H9 (cell line): ENCODE data around the gene BTNL3. TPM values are rescaled to one million over a fixed set of nuclear protein-coding genes. Genes with fewer than 3 reads are reported as not detected.
A peak's percentile ranks its signal among the peaks of the same experiment; 100 is the strongest.

ENCODE experiments used
- DNase-seq: peaks from one replicate; pipeline ENCODE4 v3.0.0-alpha.2; 2017
- H2AFZ ChIP-seq: one replicate; pipeline ENCODE4 v1.6.1; 2013; ENCODE audit warnings: mild to moderate bottlenecking, low read length, control low read depth, moderate library complexity
- H2AK5ac ChIP-seq: 2 replicates; pipeline ENCODE4 v1.6.1; 2013; ENCODE audit warnings: low read length, control low read depth, mixed read lengths; ENCODE audit not compliant: insufficient read length
- H2BK120ac ChIP-seq: one replicate; pipeline ENCODE4 v1.6.1; 2013; ENCODE audit warnings: low read depth, mild to moderate bottlenecking, low read length, control low read depth, inconsistent platforms; ENCODE audit not compliant: poor library complexity, severe bottlenecking
- H2BK12ac ChIP-seq: 2 replicates; pipeline ENCODE4 v1.6.1; 2013; ENCODE audit warnings: low read length, control low read depth, mixed read lengths, low read depth; ENCODE audit not compliant: insufficient read length
- H2BK15ac ChIP-seq: 2 replicates; pipeline ENCODE4 v1.6.1; 2013; ENCODE audit warnings: low read depth, low read length, control low read depth
- H2BK20ac ChIP-seq: one replicate; pipeline ENCODE4 v1.6.1; 2013; ENCODE audit warnings: low read depth, mild to moderate bottlenecking, low read length, control low read depth, inconsistent platforms; ENCODE audit not compliant: poor library complexity, severe bottlenecking
- H2BK5ac ChIP-seq: 2 replicates; pipeline ENCODE4 v1.6.1; 2013; ENCODE audit warnings: low read length, control low read depth, mixed read lengths; ENCODE audit not compliant: insufficient read length
- H3K14ac ChIP-seq: 2 replicates; pipeline ENCODE4 v1.6.1; 2013; ENCODE audit warnings: low read length, control low read depth; ENCODE audit not compliant: insufficient read depth
- H3K18ac ChIP-seq: 2 replicates; pipeline ENCODE4 v1.6.1; 2013; ENCODE audit warnings: low read depth, mild to moderate bottlenecking, mixed read lengths, low read length, control low read depth; ENCODE audit not compliant: insufficient read length
- H3K23ac ChIP-seq: 2 replicates; pipeline ENCODE4 v1.6.1; 2013; ENCODE audit warnings: low read length, control low read depth, mixed read lengths, low read depth; ENCODE audit not compliant: insufficient read length
- H3K23me2 ChIP-seq: 2 replicates; pipeline ENCODE4 v1.6.1; 2013; ENCODE audit warnings: low read depth, mild to moderate bottlenecking, mixed read lengths, low read length, control low read depth; ENCODE audit not compliant: insufficient read length, poor library complexity, severe bottlenecking
- H3K27ac ChIP-seq: 2 replicates; pipeline ENCODE4 v1.5.1; 2013; ENCODE audit warnings: low read length, control low read depth, mixed read lengths, low read depth; ENCODE audit not compliant: insufficient read length
- H3K27me3 ChIP-seq: 2 replicates; pipeline ENCODE4 v1.6.1; 2013; ENCODE audit warnings: low read length, control low read depth, inconsistent platforms; ENCODE audit not compliant: insufficient read depth
- H3K4ac ChIP-seq: 2 replicates; pipeline ENCODE4 v1.6.1; 2013; ENCODE audit warnings: low read depth, mild to moderate bottlenecking, control low read depth, inconsistent platforms, low read length, moderate library complexity
- H3K4me1 ChIP-seq: 2 replicates; pipeline ENCODE4 v1.6.1; 2013; ENCODE audit warnings: low read length, control low read depth, inconsistent platforms; ENCODE audit not compliant: insufficient read depth
- H3K4me2 ChIP-seq: 2 replicates; pipeline ENCODE4 v1.6.1; 2013; ENCODE audit warnings: low read length, control low read depth, mixed read lengths; ENCODE audit not compliant: insufficient read length, insufficient read depth
- H3K56ac ChIP-seq: 2 replicates; pipeline ENCODE4 v1.6.1; 2013; ENCODE audit warnings: low read depth, mild to moderate bottlenecking, mixed read lengths, low read length, control low read depth; ENCODE audit not compliant: insufficient read length
- H3K79me1 ChIP-seq: 2 replicates; pipeline ENCODE4 v1.6.1; 2013; ENCODE audit warnings: low read depth, mild to moderate bottlenecking, moderate library complexity, low read length, control low read depth, inconsistent platforms; ENCODE audit not compliant: insufficient read depth, poor library complexity, severe bottlenecking
- H3K79me2 ChIP-seq: 2 replicates; pipeline ENCODE4 v1.6.1; 2013; ENCODE audit warnings: low read length, control low read depth, inconsistent platforms; ENCODE audit not compliant: insufficient read depth
- H3K9ac ChIP-seq: 2 replicates; pipeline ENCODE4 v1.6.1; 2013; ENCODE audit warnings: low read length, control low read depth, mixed read lengths; ENCODE audit not compliant: insufficient read length; ENCODE audit errors: extremely low read depth
- H3K9me3 ChIP-seq: one replicate; pipeline ENCODE4 v1.6.1; 2013; ENCODE audit warnings: low read depth, low read length, inconsistent platforms; ENCODE audit not compliant: control insufficient read depth
- H3T11ph ChIP-seq: one replicate; pipeline ENCODE4 v1.6.1; 2013; ENCODE audit warnings: mild to moderate bottlenecking, low read length, control low read depth, inconsistent platforms
- H4K20me1 ChIP-seq: one replicate; pipeline ENCODE4 v1.6.1; 2013; ENCODE audit not compliant: control insufficient read depth, insufficient read length, insufficient read depth
- H4K5ac ChIP-seq: 2 replicates; pipeline ENCODE4 v1.6.1; 2013; ENCODE audit warnings: low read depth, mild to moderate bottlenecking, mixed read lengths, low read length, control low read depth; ENCODE audit not compliant: insufficient read length
- H4K8ac ChIP-seq: replicated peaks from 2 replicates; pipeline ENCODE4 v1.6.1; 2013; ENCODE audit warnings: low read length, control low read depth, mixed read lengths, low read depth; ENCODE audit not compliant: insufficient read length
- H4K91ac ChIP-seq: 2 replicates; pipeline ENCODE4 v1.6.1; 2013; ENCODE audit warnings: low read depth, mild to moderate bottlenecking, moderate library complexity, mixed read lengths, low read length, control low read depth; ENCODE audit not compliant: insufficient read length
- H3K27ac Mint-ChIP-seq, 3 experiments: 2 replicates in 2 of 3; 3 replicates in 1 of 3; pipeline ENCODE4 v1.8.0; 2020 to 2021; ENCODE audit warnings: mixed read lengths in 3 of 3, mild to moderate bottlenecking in 1 of 3, moderate library complexity in 1 of 3
- H3K27me3 Mint-ChIP-seq: 2 replicates; pipeline ENCODE4 v1.8.0; 2021; ENCODE audit warnings: low read depth, mild to moderate bottlenecking, moderate library complexity, mixed read lengths
- H3K36me3 Mint-ChIP-seq, 3 experiments: 2 replicates in 2 of 3; 3 replicates in 1 of 3; pipeline ENCODE4 v1.8.0; 2020 to 2021; ENCODE audit warnings: low read depth in 3 of 3, mixed read lengths in 3 of 3; ENCODE audit not compliant: insufficient read depth in 1 of 3
- H3K4me1 Mint-ChIP-seq, 2 experiments: 2 replicates each; pipeline ENCODE4 v1.8.0; 2020; ENCODE audit warnings: mixed read lengths in 2 of 2
- H3K4me3 Mint-ChIP-seq, 2 experiments: 2 replicates in 1 of 2; 3 replicates in 1 of 2; pipeline ENCODE4 v1.8.0; 2020 to 2021; ENCODE audit warnings: mild to moderate bottlenecking in 2 of 2, mixed read lengths in 2 of 2, moderate library complexity in 1 of 2
- H3K9me3 Mint-ChIP-seq, 2 experiments: 2 replicates in 1 of 2; 3 replicates in 1 of 2; pipeline ENCODE4 v1.8.0; 2020; ENCODE audit warnings: mild to moderate bottlenecking in 2 of 2, mixed read lengths in 2 of 2, moderate library complexity in 1 of 2
- WGBS: extraction: QIAGEN DNeasy Blood & Tissue Kit; methylation state at CpG from one replicate; pipeline ENCODE4 v1.1.7; 2013; ENCODE audit warnings: missing lambda C conversion rate, low lambda C conversion rate, mixed read lengths; ENCODE audit not compliant: insufficient read length; ENCODE audit errors: extremely low coverage; 5-methylcytosine and 5-hydroxymethylcytosine counted together
- total RNA-seq: library from RNA; stranded (reverse); gene quantifications from 2 replicates; pipeline ENCODE4 v1.2.1, GENCODE V29; 2021
- TF ChIP-seq, protein P1 (sequence below): fragments of 200-600 bp; sonication (generic); conservative IDR thresholded peaks from 3 replicates; pipeline ENCODE4 v1.8.0; 2021; ENCODE audit warnings: antibody characterized with exemption, mild to moderate bottlenecking

Gene BTNL3
- total RNA-seq, 1 experiment from 2014 or later = not detected

DNA sequence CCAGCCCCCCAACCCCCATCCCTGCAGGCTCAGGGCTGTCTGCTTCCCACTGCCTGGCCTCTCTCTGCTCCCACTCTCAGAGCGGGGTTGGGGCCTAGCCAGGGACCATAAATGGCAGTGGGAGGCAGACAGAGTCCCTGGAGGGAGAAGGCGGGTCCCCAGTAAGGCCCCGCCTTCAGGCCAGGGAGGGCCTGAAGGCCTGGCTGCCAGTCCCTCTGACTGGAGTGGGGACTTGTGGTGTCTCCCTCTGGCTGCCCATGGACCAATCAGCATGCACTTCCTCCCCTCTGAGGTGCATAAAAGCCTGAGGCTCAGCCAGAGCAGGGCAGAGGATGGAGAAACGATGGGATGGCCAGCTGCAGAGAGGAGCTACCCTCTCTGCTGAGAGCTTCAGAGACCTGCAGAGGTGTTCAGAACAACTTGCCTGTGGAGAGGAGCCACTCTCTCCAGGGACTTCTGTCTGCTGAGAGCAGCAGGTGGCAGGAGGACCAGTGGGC is 48.8 kb downstream of the BTNL3 start:
- Histone ChIP-seq H2AK5ac (no peak overlapping the region), H2BK15ac (no peak overlapping the region), H4K91ac (no peak overlapping the region), H3T11ph (no peak overlapping the region), H3K4me1 (no peaks in the 10 kb centered on the region), H3K56ac (no peak overlapping the region), H3K23me2 (no peaks in the 10 kb centered on the region), H2BK120ac (no peak overlapping the region), H2BK12ac (no peak overlapping the region), H3K27ac (no peak overlapping the region), H3K4ac (no peak overlapping the region), H4K20me1 (no peaks in the 10 kb centered on the region), H3K18ac (no peak overlapping the region), H4K8ac (no peak overlapping the region), H2BK20ac (no peak overlapping the region), H3K14ac (no peak overlapping the region), H3K79me1 (no peaks in the 10 kb centered on the region), H3K23ac (no peak overlapping the region), H3K79me2 (no peaks in the 10 kb centered on the region), H3K27me3 (no peaks in the 10 kb centered on the region), H3K9ac (no peak overlapping the region), H2AFZ (no peak overlapping the region), H4K5ac (no peak overlapping the region), H3K9me3 (no peaks in the 10 kb centered on the region), H2BK5ac (no peak overlapping the region), H3K4me2 (no peak overlapping the region)
- DNase-seq = peak; percentile 82
- no peak overlapping the region for H3K27ac Mint-ChIP-seq
- WGBS = no CpG with 5 or more reads among the region's 4 CpGs
- peaks cover 4 to 5% of the 10 kb centered on the region in 2 experiments; a peak in 3 of 5 replicates for H3K9me3 Mint-ChIP-seq
- H3K4me3 Mint-ChIP-seq = no peak overlapping the region
- TF ChIP-seq, protein P1, sequence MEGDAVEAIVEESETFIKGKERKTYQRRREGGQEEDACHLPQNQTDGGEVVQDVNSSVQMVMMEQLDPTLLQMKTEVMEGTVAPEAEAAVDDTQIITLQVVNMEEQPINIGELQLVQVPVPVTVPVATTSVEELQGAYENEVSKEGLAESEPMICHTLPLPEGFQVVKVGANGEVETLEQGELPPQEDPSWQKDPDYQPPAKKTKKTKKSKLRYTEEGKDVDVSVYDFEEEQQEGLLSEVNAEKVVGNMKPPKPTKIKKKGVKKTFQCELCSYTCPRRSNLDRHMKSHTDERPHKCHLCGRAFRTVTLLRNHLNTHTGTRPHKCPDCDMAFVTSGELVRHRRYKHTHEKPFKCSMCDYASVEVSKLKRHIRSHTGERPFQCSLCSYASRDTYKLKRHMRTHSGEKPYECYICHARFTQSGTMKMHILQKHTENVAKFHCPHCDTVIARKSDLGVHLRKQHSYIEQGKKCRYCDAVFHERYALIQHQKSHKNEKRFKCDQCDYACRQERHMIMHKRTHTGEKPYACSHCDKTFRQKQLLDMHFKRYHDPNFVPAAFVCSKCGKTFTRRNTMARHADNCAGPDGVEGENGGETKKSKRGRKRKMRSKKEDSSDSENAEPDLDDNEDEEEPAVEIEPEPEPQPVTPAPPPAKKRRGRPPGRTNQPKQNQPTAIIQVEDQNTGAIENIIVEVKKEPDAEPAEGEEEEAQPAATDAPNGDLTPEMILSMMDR = no peak
- no peaks in the 10 kb centered on the region for H3K36me3 Mint-ChIP-seq
- H3K4me1 Mint-ChIP-seq = peaks cover 8 to 22% of the 10 kb centered on the region in 2 experiments
- peaks cover 45% of the 10 kb centered on the region for H3K27me3 Mint-ChIP-seq
